ENCODE data around the gene ANO2. TPM values are rescaled to one million over a fixed set of nuclear protein-coding genes. Genes with fewer than 3 reads are reported as not detected.

ANO2 gene
- total and polyA plus RNA-seq, 4 experiments from 2014 or later: not detected

DNA sequence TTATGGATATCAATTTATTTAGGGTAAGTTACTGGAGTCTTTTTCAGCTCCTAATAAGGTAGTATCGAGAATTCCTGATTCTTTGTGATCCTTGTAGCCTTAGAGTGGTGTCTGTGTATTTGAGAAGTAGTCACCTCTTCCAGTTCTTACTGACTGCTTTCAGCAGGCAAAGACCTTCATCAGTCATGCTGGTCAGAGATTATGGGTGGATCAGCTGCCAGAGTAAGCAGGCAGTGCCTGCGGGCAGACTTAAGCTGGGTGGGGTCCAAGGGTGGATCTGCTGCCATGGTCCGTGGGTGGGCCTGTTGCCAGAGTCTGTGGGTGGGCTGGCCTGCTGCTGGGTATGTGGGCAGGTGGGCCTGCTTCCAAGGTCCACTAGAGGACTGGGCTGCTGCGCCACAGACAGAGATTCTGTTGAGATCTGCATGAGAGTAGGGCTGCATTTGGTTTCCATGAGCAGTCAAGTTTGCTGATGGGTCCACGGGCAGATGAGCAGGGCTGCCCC lies 188.7 kb downstream of the ANO2 start:
- Histone ChIP-seq H3K27ac (ENCODE audit: low read depth, low read length) (no peak overlapping the region), H3K36me3 (ENCODE audit: insufficient read depth, low read length) (no peaks in the 10 kb centered on the region), H3K27me3 (ENCODE audit: insufficient read depth, low read length) (peaks cover 4% of the 10 kb centered on the region), H3K4me1 (ENCODE audit: insufficient read depth, low read length) (no peaks in the 10 kb centered on the region), H3K9me3 (ENCODE audit: control insufficient read depth in 1 of 2, low read length in 2 of 2) (no peaks in the 10 kb centered on the region), H3K4me3 (ENCODE audit: low read length in 2 of 2) (no peak overlapping the region)
- ChIA-PET CTCF (ENCODE audit: partially characterized antibody) (interaction anchor here (0.9 kb wide), 1 partner anchor 10 kb away, joined by 4 read pairs; no protein-coding TSS in a partner anchor), POLR2A (ENCODE audit: partially characterized antibody) (no interaction called here)
- intact Hi-C loops (cut with micrococcal nuclease): no loop called here
- no peaks in the 10 kb centered on the region for H3K4me1 Mint-ChIP-seq
- H3K27me3 Mint-ChIP-seq: peaks cover 16 to 20% of the 10 kb centered on the region in 2 donors
- peaks cover 0 to 22% (median 6%) of the 10 kb centered on the region in 8 donors for H3K9me3 Mint-ChIP-seq
- H3K27ac Mint-ChIP-seq: no peak overlapping the region
- H3K4me3 Mint-ChIP-seq: no peak overlapping the region
- no peaks in the 10 kb centered on the region for H3K36me3 Mint-ChIP-seq
- DNase-seq: no peak

DNA sequence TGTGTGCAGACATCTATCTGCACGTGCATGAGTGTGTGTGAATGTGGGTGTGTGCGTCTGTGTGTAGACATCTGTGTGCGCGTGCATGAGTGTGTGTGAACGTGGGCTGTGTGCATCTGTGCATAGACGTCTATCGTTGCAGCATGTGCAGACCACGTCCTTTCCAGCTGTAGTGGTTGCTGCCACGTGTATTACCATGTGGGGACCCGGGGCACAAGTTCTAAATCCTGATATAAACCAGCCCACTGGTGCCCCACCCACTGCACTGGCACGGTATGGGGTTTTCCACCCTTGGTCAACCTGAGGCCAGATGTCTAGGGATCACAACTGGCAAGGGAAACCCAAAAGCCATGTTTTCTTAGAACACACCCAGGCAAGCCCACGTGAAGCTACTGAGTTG lies 197.0 kb downstream of the ANO2 start:
- DNase-seq: no peak
- H3K27me3 Mint-ChIP-seq: peaks cover 0 to 2% of the 10 kb centered on the region in 2 donors
- CTCF ChIA-PET (ENCODE audit: partially characterized antibody): no interaction called here
- Histone ChIP-seq H3K27me3 (ENCODE audit: insufficient read depth, low read length) (no peaks in the 10 kb centered on the region), H3K27ac (ENCODE audit: low read depth, low read length) (no peak overlapping the region), H3K36me3 (ENCODE audit: insufficient read depth, low read length) (no peaks in the 10 kb centered on the region), H3K4me3 (ENCODE audit: low read length in 2 of 2) (no peak overlapping the region), H3K9me3 (ENCODE audit: control insufficient read depth in 1 of 2, low read length in 2 of 2) (no peaks in the 10 kb centered on the region), H3K4me1 (ENCODE audit: insufficient read depth, low read length) (no peaks in the 10 kb centered on the region)
- H3K36me3 Mint-ChIP-seq: no peaks in the 10 kb centered on the region
- no peak overlapping the region for H3K27ac Mint-ChIP-seq
- POLR2A ChIA-PET (ENCODE audit: partially characterized antibody): no interaction called here
- intact Hi-C loops (cut with micrococcal nuclease): no loop called here
- no peaks in the 10 kb centered on the region for H3K9me3 Mint-ChIP-seq
- H3K4me3 Mint-ChIP-seq: no peak overlapping the region
- peaks cover 0 to 4% (median 2%) of the 10 kb centered on the region in 4 donors for H3K4me1 Mint-ChIP-seq

DNA sequence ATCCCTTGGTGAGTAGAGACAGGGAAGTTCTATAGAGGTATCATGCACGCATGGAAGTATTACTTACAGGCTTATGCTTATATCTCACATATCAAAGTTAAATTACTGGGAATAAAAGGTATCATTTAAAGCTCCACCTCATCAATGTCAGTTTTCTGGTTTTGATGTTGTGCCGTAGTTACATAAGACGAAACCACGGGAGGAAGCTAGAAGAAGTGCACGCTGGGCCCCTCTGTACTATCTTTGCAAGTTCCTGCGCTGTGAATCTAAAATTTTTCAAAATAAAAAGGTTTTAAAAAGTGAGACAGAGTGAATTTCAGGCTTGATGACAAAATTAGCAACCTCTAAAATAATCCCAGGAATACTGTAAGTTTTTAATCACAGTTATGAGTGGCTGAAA lies 198.1 kb downstream of the ANO2 start:
- no peak overlapping the region for H3K27ac ChIP-seq (ENCODE audit: low read depth, low read length)
- POLR2A ChIA-PET (ENCODE audit: partially characterized antibody): no interaction called here
- CTCF ChIA-PET (ENCODE audit: partially characterized antibody): interaction anchor here (1.3 kb wide), 1 partner anchor 9 kb away, joined by 4 read pairs; no protein-coding TSS in a partner anchor
- no peaks in the 10 kb centered on the region for H3K9me3 Mint-ChIP-seq
- no peaks in the 10 kb centered on the region for H3K9me3 ChIP-seq (ENCODE audit: control insufficient read depth in 1 of 2, low read length in 2 of 2)
- H3K27me3 ChIP-seq (ENCODE audit: insufficient read depth, low read length): no peaks in the 10 kb centered on the region
- H3K27me3 Mint-ChIP-seq: peaks cover 0 to 5% of the 10 kb centered on the region in 2 donors
- DNase-seq: no peak
- H3K4me3 Mint-ChIP-seq: peak overlapping the region in 1 of 8 donors; percentile 22
- H3K36me3 Mint-ChIP-seq: no peaks in the 10 kb centered on the region
- H3K4me3 ChIP-seq (ENCODE audit: low read length in 2 of 2): no peak overlapping the region
- no peaks in the 10 kb centered on the region for H3K4me1 ChIP-seq (ENCODE audit: insufficient read depth, low read length)
- intact Hi-C loops (cut with micrococcal nuclease): no loop called here
- H3K27ac Mint-ChIP-seq: no peak overlapping the region
- H3K4me1 Mint-ChIP-seq: peaks cover 0 to 4% (median 2%) of the 10 kb centered on the region in 4 donors
- no peaks in the 10 kb centered on the region for H3K36me3 ChIP-seq (ENCODE audit: insufficient read depth, low read length)

DNA sequence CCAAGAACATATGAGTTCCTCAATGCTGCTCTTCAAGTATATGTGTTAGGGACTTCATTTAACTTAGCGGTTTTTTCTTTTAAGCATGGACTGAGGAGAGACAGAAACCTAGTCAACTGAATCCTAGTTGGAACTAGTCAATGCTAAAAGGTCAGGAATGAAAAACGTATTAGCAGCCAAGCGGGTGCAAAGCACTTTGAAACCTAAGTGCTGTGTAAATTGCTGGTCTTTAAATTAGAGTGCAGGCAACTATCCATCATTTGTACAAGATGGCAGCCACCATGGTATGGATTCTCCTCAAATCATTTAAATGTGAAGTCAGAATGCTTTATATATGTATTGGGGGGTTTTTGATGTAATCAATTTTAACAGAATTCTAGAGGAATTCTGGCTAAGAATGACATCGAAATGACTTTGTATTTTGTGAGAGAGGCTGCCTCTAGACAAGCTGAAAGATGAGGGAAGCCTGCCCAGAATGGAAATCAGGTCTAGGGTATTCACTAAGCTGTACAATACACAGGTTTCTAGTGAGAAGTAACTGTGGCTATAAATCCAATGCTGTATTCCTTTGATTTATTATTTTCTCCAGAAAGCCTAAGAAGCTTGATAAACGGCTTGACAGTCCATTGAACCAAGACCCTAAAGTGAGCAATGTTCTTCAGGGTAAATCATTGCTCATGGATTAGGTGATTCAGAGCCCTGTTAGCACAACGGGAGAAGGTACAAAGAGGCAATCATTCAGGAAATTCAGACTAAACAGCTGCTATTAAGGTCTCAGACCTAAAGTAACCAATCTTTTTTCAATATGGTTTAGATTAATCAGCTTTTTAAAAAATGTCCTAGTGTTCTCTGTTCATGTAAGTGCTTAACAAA lies 198.8 kb downstream of the ANO2 start:
- H3K36me3 ChIP-seq (ENCODE audit: insufficient read depth, low read length): no peaks in the 10 kb centered on the region
- intact Hi-C loops (cut with micrococcal nuclease): no loop called here
- Mint-ChIP-seq H3K4me1 (peaks cover 0 to 4% (median 2%) of the 10 kb centered on the region in 4 donors), H3K27me3 (peaks cover 0 to 7% of the 10 kb centered on the region in 2 donors), H3K9me3 (no peaks in the 10 kb centered on the region), H3K4me3 (no peak overlapping the region), H3K27ac (no peak overlapping the region), H3K36me3 (no peaks in the 10 kb centered on the region)
- no peaks in the 10 kb centered on the region for H3K4me1 ChIP-seq (ENCODE audit: insufficient read depth, low read length)
- DNase-seq: no peak
- H3K9me3 ChIP-seq (ENCODE audit: control insufficient read depth in 1 of 2, low read length in 2 of 2): no peaks in the 10 kb centered on the region
- H3K27me3 ChIP-seq (ENCODE audit: insufficient read depth, low read length): no peaks in the 10 kb centered on the region
- no peak overlapping the region for H3K27ac ChIP-seq (ENCODE audit: low read depth, low read length)
- H3K4me3 ChIP-seq (ENCODE audit: low read length in 2 of 2): no peak overlapping the region
- CTCF ChIA-PET (ENCODE audit: partially characterized antibody): interaction anchor here (1.3 kb wide), 1 partner anchor 10 kb away, joined by 4 read pairs; no protein-coding TSS in a partner anchor
- POLR2A ChIA-PET (ENCODE audit: partially characterized antibody): no interaction called here

DNA sequence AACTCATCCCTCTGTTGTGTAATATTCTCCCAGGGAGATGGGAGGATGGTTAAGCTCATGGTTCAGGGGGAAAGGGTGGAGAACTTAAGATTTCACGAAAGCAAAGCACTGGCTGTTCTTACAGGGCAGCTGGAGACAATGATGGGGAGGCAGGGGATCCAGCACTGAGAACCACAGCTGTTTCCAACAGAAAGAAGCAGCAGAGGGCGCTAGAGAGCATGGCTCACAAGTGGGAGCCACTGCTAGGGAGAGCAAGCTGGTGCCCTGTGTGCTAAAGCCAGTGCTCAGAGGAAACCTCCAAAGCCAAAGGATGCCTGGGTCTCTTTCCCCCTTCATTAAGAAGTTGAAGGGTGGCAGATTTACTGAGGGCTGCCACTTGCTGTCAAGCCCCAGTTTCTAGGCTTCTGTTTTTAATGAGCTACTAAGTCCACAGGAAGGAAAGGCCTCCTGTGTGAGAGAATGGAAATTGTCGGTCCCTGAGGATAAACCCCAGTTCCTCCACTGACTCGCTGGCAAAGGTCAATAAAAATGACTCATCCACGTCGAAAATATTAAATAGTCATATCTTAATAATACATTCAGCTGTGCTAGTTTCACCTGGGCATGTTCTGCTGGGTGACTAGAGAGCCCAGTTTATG lies 199.7 kb downstream of the ANO2 start:
- Mint-ChIP-seq H3K4me1 (peaks cover 0 to 4% (median 2%) of the 10 kb centered on the region in 4 donors), H3K4me3 (no peak overlapping the region), H3K27ac (no peak overlapping the region), H3K36me3 (no peaks in the 10 kb centered on the region), H3K27me3 (peaks cover 0 to 11% of the 10 kb centered on the region in 2 donors), H3K9me3 (no peaks in the 10 kb centered on the region)
- Histone ChIP-seq H3K9me3 (ENCODE audit: control insufficient read depth in 1 of 2, low read length in 2 of 2) (no peaks in the 10 kb centered on the region), H3K27ac (ENCODE audit: low read depth, low read length) (no peak overlapping the region), H3K4me3 (ENCODE audit: low read length in 2 of 2) (no peak overlapping the region), H3K4me1 (ENCODE audit: insufficient read depth, low read length) (no peaks in the 10 kb centered on the region), H3K36me3 (ENCODE audit: insufficient read depth, low read length) (no peaks in the 10 kb centered on the region), H3K27me3 (ENCODE audit: insufficient read depth, low read length) (no peaks in the 10 kb centered on the region)
- DNase-seq: peak in 4 of 5 donors; percentile 0 to 6 (median 2)
- ChIA-PET POLR2A (ENCODE audit: partially characterized antibody) (no interaction called here), CTCF (ENCODE audit: partially characterized antibody) (interaction anchor here (1.1 kb wide), 1 partner anchor 42 kb away, joined by 3 read pairs; no protein-coding TSS in a partner anchor)
- intact Hi-C loops (cut with micrococcal nuclease): no loop called here

DNA sequence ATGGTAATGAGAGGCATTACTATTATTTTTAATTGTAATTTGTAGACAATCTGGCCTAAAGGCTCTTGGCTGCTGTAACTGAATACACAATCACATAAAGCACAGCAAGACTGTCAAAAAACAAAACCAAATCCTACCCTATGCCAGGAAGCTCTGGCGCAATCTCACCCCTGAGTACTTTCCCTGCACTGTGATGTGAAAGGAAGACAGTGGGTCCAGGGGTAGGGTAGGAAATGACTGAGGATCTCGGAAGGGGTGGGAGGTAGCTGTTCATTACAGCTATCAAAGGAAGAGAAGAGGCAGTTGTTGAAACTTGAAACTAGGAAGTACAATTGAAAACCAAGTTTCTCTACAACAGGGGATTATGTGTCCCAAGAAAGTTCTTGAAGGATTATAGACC lies 202.8 kb downstream of the ANO2 start:
- Histone ChIP-seq H3K9me3 (ENCODE audit: control insufficient read depth in 1 of 2, low read length in 2 of 2) (no peaks in the 10 kb centered on the region), H3K4me1 (ENCODE audit: insufficient read depth, low read length) (no peaks in the 10 kb centered on the region), H3K27me3 (ENCODE audit: insufficient read depth, low read length) (no peaks in the 10 kb centered on the region), H3K4me3 (ENCODE audit: low read length in 2 of 2) (no peak overlapping the region), H3K27ac (ENCODE audit: low read depth, low read length) (no peak overlapping the region), H3K36me3 (ENCODE audit: insufficient read depth, low read length) (no peaks in the 10 kb centered on the region)
- intact Hi-C loops (cut with micrococcal nuclease): no loop called here
- no peaks in the 10 kb centered on the region for H3K9me3 Mint-ChIP-seq
- H3K27ac Mint-ChIP-seq: peak overlapping the region in 1 of 7 donors; percentile 50
- H3K4me1 Mint-ChIP-seq: peaks cover 0 to 4% (median 2%) of the 10 kb centered on the region in 4 donors
- ChIA-PET POLR2A (ENCODE audit: partially characterized antibody) (no interaction called here), CTCF (ENCODE audit: partially characterized antibody) (no interaction called here)
- no peak for DNase-seq
- H3K4me3 Mint-ChIP-seq: no peak overlapping the region
- peaks cover 0 to 21% of the 10 kb centered on the region in 2 donors for H3K27me3 Mint-ChIP-seq
- H3K36me3 Mint-ChIP-seq: no peaks in the 10 kb centered on the region

DNA sequence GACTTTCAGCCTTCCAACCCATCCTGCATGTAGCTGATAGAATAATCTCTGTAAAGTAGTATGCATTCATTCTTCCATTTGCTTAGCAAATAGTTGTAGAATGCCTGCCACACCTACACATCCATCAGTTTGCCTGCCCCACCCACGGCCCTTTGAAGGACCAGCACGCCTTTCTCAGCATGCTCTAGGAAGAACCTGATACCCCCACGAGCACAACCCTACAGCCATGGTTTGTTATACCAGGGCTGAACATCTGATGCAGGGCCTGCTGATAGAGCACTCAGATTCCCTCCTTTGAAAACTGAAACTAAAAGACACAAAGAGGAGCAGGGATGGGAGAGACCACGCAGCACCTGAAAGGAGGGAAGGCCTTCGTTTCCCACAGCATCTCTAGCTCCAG lies 205.1 kb downstream of the ANO2 start:
- no peak for DNase-seq
- no peaks in the 10 kb centered on the region for H3K4me1 Mint-ChIP-seq
- POLR2A ChIA-PET (ENCODE audit: partially characterized antibody): no interaction called here

More for the DNA sequence above, 205.1 kb downstream of the ANO2 start:
- no peaks in the 10 kb centered on the region for H3K9me3 ChIP-seq (ENCODE audit: control insufficient read depth in 1 of 2, low read length in 2 of 2)
- no peaks in the 10 kb centered on the region for H3K4me1 ChIP-seq (ENCODE audit: insufficient read depth, low read length)
- Mint-ChIP-seq H3K9me3 (peaks cover 0 to 4% (median 0%) of the 10 kb centered on the region in 8 donors), H3K4me3 (peak overlapping the region in 1 of 8 donors; percentile 4), H3K27me3 (peaks cover 0 to 22% of the 10 kb centered on the region in 2 donors), H3K36me3 (no peaks in the 10 kb centered on the region), H3K27ac (no peak overlapping the region)
- no peak overlapping the region for H3K27ac ChIP-seq (ENCODE audit: low read depth, low read length)
- H3K36me3 ChIP-seq (ENCODE audit: insufficient read depth, low read length): no peaks in the 10 kb centered on the region
- no peak overlapping the region for H3K4me3 ChIP-seq (ENCODE audit: low read length in 2 of 2)
- intact Hi-C loops (cut with micrococcal nuclease): no loop called here
- CTCF ChIA-PET (ENCODE audit: partially characterized antibody): no interaction called here
- H3K27me3 ChIP-seq (ENCODE audit: insufficient read depth, low read length): no peaks in the 10 kb centered on the region

Measured in CD4-positive, alpha-beta memory T cell (primary cell).